Panc1 (cell line): Measurements from ENCODE around the gene DOCK8. TPM values are rescaled to one million over a fixed set of nuclear protein-coding genes. Genes with fewer than 3 reads are reported as not detected.

Experiments used
- ATAC-seq: fragments of 200-7000 bp; cut with Tn5 transposase; 2 replicates; pipeline ENCODE4 v1.9.1; 2020; ENCODE audit warnings: mild to moderate bottlenecking, moderate library complexity
- BruUV-seq: library from RNA; stranded (reverse); fragments of 400-500 nt; replicated peaks from 2 replicates; lab custom pipeline; 2021; lab: Mats Ljungman, UMichigan
- CTCF ChIA-PET: fragments of 300-600 bp; sonication (Branson Sonifier 250); formaldehyde crosslinking; loops from one replicate; lab custom pipeline; 2022; ENCODE audit warnings: antibody characterized with exemption; lab: Charles Lee
- POLR2A ChIA-PET: fragments of 300-600 bp; sonication (Branson Sonifier 250); formaldehyde crosslinking; loops from one replicate; lab custom pipeline; 2022; ENCODE audit warnings: antibody characterized with exemption; lab: Charles Lee
- DNase-seq: peaks from one replicate; pipeline ENCODE4 v3.0.0-alpha.2; 2010; ENCODE audit warnings: low read depth, low spot score
- H3K27ac ChIP-seq: 2 replicates; pipeline ENCODE4 v1.5.1; 2011; ENCODE audit warnings: mild to moderate bottlenecking, low read length, inconsistent platforms
- H3K27me3 ChIP-seq: fragments of 200-500 bp; sonication (Bioruptor generic); 2 replicates; pipeline ENCODE4 v1.6.0; 2014; ENCODE audit warnings: low read length, inconsistent platforms; ENCODE audit not compliant: control insufficient read depth, insufficient read depth
- H3K36me3 ChIP-seq: fragments of 200-500 bp; sonication (Bioruptor generic); 2 replicates; pipeline ENCODE4 v1.5.1; 2014; ENCODE audit warnings: inconsistent platforms, mild to moderate bottlenecking, low read length, moderate library complexity; ENCODE audit not compliant: control insufficient read depth, insufficient read depth
- H3K4me1 ChIP-seq: 2 replicates; pipeline ENCODE4 v1.5.1; 2011; ENCODE audit warnings: inconsistent platforms, mild to moderate bottlenecking, low read length, moderate library complexity; ENCODE audit not compliant: control insufficient read depth, insufficient read depth
- H3K4me3 ChIP-seq, 2 experiments: 2 replicates each; pipeline ENCODE4 v1.5.1; 2011 to 2012; ENCODE audit warnings: low read depth in 2 of 2, low read length in 2 of 2, mild to moderate bottlenecking in 2 of 2, inconsistent platforms in 1 of 2, moderate library complexity in 1 of 2
- H3K9me3 ChIP-seq: fragments of 200-500 bp; sonication (Bioruptor generic); 2 replicates; pipeline ENCODE4 v1.5.1; 2014; ENCODE audit warnings: low read depth, mild to moderate bottlenecking, inconsistent platforms, low read length, moderate library complexity; ENCODE audit not compliant: control insufficient read depth, insufficient read depth
- POLR2AphosphoS5 ChIP-seq: IDR thresholded peaks from 2 replicates; pipeline ENCODE4 v1.6.1; 2012; ENCODE audit warnings: mild to moderate bottlenecking, low read depth, low read length, moderate library complexity
- SIN3A ChIP-seq: IDR thresholded peaks from 2 replicates; pipeline ENCODE4 v1.6.1; 2012; ENCODE audit warnings: low read depth, mild to moderate bottlenecking, low read length, moderate library complexity, borderline replicate concordance; ENCODE audit not compliant: insufficient read depth
- TCF7L2 ChIP-seq: IDR thresholded peaks from 2 replicates; pipeline ENCODE4 v1.6.1; 2011; ENCODE audit warnings: mild to moderate bottlenecking, low read depth, low read length, inconsistent platforms
- in situ Hi-C: cut with HindIII; loops from 2 replicates; pipeline ENCODE4 v1.10.0; 2016; ENCODE audit warnings: low sequenced_read_pairs, low pct_unique_long_range_greater_than_20kb
- intact Hi-C: fragments of 100-400 bp; cut with micrococcal nuclease; formaldehyde crosslinking; loops from one replicate; pipeline ENCODE4 v1.10.0; 2022; ENCODE audit not compliant: unreplicated experiment
- total RNA-seq: library from RNA; stranded (reverse); gene quantifications from one replicate; pipeline ENCODE4 v1.2.1, GENCODE V29; 2021; ENCODE audit not compliant: unreplicated experiment
- TF ChIP-seq, protein P1 (sequence below), 2 experiments: IDR thresholded peaks; 2 replicates each; pipeline ENCODE4 v1.6.1; 2011 to 2012; ENCODE audit warnings: low read depth in 2 of 2, control low read depth in 1 of 2, low read length in 1 of 2, mild to moderate bottlenecking in 1 of 2, moderate library complexity in 1 of 2; ENCODE audit not compliant: insufficient read depth in 1 of 2
- TF ChIP-seq, protein P2 (sequence below): fragments of 450-650 bp; IDR thresholded peaks from 2 replicates; pipeline ENCODE4 v1.5.1; 2017; ENCODE audit warnings: mild to moderate bottlenecking

DOCK8 gene
- total RNA-seq, 1 experiment from 2014 or later, result 1.4 TPM

DNA sequence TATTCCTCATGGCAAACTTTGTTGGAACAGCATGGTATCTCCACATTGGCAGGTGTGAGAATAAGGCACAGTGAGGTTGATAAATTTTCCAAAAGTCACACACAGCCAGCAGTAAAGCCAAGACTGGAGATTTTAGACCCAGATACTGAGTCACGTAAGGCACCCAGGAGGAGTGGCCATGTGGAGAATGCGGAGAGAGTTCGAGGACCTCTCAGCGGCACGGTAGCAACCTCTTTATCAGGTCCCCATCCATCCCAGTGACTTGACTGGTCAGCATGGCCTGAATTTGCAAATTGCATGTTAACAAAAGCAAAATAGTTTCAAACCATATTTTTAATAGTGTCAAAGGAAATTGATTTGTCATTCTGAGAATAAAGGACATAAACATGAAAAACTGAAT is 183.4 kb downstream of the DOCK8 start:
- no peaks in the 10 kb centered on the region for H3K27me3 ChIP-seq
- no peak overlapping the region for H3K4me3 ChIP-seq
- no peaks in the 10 kb centered on the region for H3K4me1 ChIP-seq
- H3K36me3 ChIP-seq, result no peaks in the 10 kb centered on the region
- H3K27ac ChIP-seq, result no peak overlapping the region
- no TSS peak for BruUV-seq
- no peak for DNase-seq
- ChIA-PET POLR2A (no interaction called here), CTCF (no interaction called here)
- TF ChIP-seq, protein P1, sequence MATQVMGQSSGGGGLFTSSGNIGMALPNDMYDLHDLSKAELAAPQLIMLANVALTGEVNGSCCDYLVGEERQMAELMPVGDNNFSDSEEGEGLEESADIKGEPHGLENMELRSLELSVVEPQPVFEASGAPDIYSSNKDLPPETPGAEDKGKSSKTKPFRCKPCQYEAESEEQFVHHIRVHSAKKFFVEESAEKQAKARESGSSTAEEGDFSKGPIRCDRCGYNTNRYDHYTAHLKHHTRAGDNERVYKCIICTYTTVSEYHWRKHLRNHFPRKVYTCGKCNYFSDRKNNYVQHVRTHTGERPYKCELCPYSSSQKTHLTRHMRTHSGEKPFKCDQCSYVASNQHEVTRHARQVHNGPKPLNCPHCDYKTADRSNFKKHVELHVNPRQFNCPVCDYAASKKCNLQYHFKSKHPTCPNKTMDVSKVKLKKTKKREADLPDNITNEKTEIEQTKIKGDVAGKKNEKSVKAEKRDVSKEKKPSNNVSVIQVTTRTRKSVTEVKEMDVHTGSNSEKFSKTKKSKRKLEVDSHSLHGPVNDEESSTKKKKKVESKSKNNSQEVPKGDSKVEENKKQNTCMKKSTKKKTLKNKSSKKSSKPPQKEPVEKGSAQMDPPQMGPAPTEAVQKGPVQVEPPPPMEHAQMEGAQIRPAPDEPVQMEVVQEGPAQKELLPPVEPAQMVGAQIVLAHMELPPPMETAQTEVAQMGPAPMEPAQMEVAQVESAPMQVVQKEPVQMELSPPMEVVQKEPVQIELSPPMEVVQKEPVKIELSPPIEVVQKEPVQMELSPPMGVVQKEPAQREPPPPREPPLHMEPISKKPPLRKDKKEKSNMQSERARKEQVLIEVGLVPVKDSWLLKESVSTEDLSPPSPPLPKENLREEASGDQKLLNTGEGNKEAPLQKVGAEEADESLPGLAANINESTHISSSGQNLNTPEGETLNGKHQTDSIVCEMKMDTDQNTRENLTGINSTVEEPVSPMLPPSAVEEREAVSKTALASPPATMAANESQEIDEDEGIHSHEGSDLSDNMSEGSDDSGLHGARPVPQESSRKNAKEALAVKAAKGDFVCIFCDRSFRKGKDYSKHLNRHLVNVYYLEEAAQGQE (IDR thresholded peaks at IDR 0.05; ENCODE audit: insufficient read depth in 1 of 2, low read depth in 2 of 2, low read length in 1 of 2), result no peak
- TF ChIP-seq, protein P2, sequence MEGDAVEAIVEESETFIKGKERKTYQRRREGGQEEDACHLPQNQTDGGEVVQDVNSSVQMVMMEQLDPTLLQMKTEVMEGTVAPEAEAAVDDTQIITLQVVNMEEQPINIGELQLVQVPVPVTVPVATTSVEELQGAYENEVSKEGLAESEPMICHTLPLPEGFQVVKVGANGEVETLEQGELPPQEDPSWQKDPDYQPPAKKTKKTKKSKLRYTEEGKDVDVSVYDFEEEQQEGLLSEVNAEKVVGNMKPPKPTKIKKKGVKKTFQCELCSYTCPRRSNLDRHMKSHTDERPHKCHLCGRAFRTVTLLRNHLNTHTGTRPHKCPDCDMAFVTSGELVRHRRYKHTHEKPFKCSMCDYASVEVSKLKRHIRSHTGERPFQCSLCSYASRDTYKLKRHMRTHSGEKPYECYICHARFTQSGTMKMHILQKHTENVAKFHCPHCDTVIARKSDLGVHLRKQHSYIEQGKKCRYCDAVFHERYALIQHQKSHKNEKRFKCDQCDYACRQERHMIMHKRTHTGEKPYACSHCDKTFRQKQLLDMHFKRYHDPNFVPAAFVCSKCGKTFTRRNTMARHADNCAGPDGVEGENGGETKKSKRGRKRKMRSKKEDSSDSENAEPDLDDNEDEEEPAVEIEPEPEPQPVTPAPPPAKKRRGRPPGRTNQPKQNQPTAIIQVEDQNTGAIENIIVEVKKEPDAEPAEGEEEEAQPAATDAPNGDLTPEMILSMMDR, result no peak
- TF ChIP-seq TCF7L2, result no peak
- TF ChIP-seq POLR2AphosphoS5, result no peak
- TF ChIP-seq SIN3A, result no peak
- no peaks in the 10 kb centered on the region for H3K9me3 ChIP-seq
- in situ Hi-C loops (no loop called here), intact Hi-C loops (no loop called here)
- ATAC-seq, result no peak

DNA sequence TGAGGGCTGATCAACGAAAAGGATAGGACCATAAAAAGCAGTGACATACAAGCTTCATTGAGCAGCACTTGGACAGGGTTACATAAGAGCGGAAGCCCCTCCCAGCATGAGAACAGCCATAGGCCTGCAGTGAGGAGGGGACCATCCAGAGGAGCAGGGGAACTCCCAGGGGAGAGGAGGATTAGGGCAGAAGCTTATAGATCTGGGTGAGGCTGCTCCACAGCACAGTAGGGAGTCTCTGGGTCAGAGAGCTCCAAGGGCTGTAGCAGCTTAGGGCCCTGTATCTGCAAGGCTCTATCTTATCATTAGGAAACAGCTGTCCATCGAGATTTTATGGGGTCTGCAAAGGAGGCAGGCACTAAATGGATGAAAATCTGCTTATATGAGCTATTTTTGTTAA is 186.6 kb downstream of the DOCK8 start:
- BruUV-seq, result no TSS peak
- no peak overlapping the region for H3K4me3 ChIP-seq
- no peak for TF ChIP-seq SIN3A
- TF ChIP-seq POLR2AphosphoS5, result no peak
- TF ChIP-seq, protein P2, result no peak
- TF ChIP-seq, protein P1 (IDR thresholded peaks at IDR 0.05; ENCODE audit: insufficient read depth in 1 of 2, low read depth in 2 of 2, low read length in 1 of 2), result no peak
- no peak for TF ChIP-seq TCF7L2
- ChIA-PET CTCF (no interaction called here), POLR2A (no interaction called here)
- intact Hi-C loops, result no loop called here
- H3K9me3 ChIP-seq, result no peaks in the 10 kb centered on the region
- H3K27me3 ChIP-seq, result no peaks in the 10 kb centered on the region
- no peaks in the 10 kb centered on the region for H3K4me1 ChIP-seq
- no peaks in the 10 kb centered on the region for H3K36me3 ChIP-seq
- DNase-seq (no peak), ATAC-seq (no peak)
- H3K27ac ChIP-seq, result no peak overlapping the region
- in situ Hi-C loops, result no loop called here
